NOMO-1 treated with dmso at 0.1 percent for 144 hours (cell line): ENCODE measurements around the gene MLH1.

Experiments used
- DNase-seq: peaks from one replicate; lab custom pipeline; 2025; ENCODE audit not compliant: unreplicated experiment; lab: John Stamatoyannopoulos, UW

Gene MLH1

DNA sequence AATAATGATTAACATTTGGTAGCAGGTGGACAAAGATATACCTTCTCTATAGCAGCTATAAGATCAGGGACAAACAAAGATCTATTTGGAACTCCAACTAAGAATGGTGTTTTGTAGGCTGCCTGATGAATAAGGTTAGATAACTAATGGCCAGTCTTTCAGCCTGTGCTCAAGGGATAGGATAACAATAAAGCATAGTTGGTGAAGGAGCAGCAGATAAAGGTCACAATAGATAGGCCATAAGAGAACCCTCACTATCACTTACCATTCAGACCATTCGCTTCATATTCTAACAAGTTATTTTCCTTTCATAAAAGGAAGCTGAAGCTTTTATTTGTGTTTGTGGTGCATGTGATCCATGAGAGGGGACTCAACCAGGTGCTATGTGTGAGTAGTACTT lies 20.2 kb upstream of the MLH1 start:
- no peak for DNase-seq

DNA sequence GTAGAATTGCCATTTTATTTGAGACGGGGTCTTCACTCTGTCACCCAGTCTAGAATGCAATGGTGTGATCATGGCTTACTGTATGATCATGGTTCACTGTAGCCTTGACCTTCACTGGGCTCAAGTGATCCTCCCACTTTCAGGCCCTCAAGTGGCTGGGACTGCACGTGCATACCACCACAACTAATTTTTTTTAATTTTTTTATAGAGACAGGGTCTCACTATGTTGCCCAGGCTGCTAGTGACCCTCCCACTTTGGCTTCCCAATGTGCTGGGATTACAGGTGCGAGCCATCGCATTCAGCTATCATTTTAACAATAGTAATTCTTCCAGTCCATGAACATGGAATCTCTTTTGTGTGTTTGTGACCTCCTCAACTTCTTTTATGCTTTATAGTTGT lies 12.3 kb upstream of the MLH1 start:
- no peak for DNase-seq

DNA sequence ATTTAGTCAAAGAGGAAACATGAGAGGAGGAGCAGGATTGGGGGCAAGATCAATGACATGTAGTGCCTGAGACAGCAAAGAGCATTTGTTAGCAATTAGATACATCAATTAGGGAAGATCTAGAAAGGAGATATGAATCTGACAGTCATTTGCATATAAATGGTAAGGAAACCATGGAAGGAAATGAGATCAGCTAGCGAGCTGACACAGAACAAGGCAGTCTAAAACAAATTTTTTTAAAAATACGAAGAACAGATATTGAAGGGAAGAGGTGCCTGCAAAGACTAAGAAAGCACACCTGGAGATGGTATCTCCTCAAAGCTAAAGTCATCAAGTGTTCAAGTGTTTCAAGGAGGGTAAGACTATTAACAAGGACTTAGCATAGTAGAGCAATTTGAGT lies 5.0 kb upstream of the MLH1 start:
- DNase-seq = no peak

DNA sequence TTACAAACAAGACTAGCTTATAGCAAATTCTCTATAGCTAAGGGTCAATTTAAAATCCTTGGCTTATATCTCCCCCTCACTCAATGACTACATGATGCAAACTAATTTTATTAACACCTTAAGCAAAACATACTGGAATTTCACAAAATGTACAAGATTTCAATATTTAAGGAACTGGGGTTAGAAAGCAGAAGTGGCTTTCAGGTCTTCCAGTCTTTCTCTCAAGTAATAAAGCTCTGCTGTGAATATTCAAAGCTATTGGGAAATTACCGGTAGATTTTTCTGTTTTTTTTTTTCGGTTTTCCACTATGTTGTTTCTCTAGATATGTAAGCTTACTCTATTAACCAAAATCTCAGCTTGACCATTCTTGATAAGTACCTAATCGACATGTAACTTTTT lies 4.3 kb upstream of the MLH1 start:
- DNase-seq = no peak

DNA sequence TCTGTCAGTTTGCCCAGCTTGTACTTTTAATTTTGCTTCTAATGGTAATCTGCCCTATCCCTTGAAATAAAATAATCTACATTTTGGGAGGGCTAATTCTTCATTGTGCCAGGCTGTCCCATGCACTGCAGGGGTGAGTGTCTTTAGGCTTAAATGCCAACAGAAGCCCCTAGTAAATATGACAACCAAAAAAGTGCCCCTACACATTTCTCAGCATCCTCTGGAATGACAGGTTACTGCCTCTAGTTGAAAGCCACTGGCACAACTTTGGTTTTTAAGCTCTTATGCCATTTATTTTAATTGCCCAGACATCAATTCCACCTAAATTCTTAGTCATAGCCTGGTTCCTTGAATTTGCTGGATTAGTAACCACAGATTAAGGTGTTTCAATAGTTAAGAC lies 3.8 kb upstream of the MLH1 start:
- DNase-seq = no peak

DNA sequence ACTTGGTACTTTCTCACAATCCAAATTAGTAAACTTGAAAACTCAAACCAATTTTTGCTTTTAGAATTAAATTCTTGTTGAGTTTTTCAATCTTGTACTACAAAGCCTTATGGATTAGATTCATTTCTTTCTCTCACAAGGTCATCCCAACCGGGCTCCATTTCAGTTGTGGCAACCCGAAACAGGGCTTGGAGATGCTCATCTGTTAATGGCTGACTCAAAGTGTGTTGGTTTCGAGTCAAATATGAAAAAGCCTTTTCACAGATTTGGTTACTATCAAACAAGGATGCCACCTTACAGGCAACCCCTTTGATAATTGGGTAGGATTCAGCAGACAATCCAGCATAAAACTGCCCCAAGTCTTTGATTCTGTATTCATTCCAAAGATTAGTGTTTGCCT lies 2.2 kb upstream of the MLH1 start:
- DNase-seq = no peak

DNA sequence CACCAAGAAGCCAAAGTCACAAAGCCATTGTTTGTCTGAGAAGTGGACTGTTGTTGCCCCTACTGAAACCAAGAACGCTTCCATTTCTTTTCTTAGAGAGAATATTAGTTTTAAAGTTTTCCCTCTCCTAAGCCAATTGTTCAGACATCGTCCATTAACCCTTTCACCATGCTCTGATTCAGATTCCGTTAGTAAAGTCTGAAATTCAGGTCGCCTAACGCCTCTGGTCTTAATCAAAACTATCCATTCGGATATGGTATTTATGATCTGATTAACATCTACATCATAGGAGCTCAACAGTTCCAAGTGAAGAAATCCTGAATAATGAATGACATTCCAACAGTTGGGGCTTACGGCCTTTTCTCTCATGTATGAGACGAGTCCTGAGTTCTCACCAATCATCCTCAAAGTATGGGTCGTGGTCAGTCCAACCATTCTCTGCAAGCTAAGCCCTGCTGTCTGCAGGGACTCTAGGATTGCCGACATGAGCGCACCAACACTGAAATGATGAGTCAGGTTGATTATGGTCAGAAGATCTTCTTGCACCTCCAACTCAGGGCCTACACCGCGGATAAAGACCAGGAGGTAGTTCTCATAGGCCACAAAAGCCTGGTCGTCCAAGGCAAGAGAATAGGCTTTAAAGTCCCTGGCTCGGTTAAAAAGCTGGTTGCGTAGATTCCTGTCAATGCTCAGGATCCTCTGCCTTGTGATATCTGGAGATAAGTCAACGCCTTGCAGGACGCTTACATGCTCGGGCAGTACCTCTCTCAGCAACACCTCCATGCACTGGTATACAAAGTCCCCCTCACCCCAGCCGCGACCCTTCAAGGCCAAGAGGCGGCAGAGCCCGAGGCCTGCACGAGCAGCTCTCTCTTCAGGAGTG lies 1.2 kb upstream of the MLH1 start:
- DNase-seq = no peak

DNA sequence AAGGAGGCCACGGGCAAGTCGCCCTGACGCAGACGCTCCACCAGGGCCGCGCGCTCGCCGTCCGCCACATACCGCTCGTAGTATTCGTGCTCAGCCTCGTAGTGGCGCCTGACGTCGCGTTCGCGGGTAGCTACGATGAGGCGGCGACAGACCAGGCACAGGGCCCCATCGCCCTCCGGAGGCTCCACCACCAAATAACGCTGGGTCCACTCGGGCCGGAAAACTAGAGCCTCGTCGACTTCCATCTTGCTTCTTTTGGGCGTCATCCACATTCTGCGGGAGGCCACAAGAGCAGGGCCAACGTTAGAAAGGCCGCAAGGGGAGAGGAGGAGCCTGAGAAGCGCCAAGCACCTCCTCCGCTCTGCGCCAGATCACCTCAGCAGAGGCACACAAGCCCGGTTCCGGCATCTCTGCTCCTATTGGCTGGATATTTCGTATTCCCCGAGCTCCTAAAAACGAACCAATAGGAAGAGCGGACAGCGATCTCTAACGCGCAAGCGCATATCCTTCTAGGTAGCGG lies 452 bp upstream of the MLH1 start, which contains the start of gene EPM2AIP1:
EPM2AIP1 (minus strand) TSS at position 326 of the 520 bp plus-strand sequence; CDS start at position 272, 54 bp downstream.
- no peak for DNase-seq

DNA sequence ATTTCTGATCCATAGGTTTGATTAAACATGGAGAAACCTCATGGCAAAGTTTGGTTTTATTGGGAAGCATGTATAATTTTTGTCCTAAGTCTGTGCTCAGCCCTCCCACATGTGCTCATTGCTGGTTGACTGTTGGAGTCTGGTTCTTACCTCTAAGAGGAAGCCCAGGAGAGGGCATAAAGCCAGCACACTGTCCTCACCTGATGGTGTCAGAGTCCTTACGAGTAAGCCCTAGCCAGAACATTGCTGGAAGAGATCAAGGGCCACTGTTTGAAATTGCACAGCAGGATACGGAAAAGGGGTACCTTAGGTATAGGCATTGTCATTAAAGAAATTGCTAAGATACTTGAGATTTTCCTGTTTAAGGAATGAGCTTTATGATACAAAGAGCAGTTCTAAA lies 21.3 kb downstream of the MLH1 start:
- DNase-seq = no peak

DNA sequence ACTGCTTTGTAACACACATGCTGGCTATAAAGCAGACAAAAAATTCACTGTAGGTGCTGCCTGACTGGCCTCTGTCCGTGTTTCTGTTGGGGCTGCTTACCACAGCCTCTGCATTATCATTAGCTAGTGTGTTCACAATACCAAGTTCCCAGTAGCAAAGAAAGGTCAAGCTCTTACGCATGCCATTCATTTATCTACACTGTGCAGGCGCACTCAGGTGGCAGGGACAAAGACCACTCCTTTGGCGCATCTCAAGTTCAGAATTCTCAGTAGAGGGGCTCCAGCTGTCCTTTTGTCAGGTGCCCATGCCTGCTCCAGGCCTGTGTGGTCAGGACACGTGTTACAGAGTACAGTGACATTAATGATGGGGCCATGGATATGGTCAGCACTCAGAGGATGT lies 22.3 kb downstream of the MLH1 start:
- DNase-seq = no peak

DNA sequence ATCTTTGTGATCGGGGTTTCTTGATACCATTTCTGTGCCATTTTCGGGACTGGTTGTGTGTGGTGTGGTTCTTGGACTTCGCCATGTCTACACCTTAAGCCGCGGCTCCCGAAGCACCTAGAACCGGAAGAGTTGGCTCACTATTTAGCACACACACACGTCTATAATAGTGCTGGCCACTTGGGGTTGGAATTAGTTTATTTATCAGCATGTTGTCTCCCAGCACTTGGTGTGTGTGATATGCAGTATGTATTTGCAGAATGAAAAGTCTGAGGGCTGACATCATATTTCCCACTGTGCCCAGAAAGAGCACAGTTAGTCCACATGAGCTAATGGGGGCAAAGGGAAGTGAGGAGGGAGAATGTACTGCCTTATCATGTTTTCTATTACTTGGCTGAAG lies 23.6 kb downstream of the MLH1 start:
- no peak for DNase-seq

DNA sequence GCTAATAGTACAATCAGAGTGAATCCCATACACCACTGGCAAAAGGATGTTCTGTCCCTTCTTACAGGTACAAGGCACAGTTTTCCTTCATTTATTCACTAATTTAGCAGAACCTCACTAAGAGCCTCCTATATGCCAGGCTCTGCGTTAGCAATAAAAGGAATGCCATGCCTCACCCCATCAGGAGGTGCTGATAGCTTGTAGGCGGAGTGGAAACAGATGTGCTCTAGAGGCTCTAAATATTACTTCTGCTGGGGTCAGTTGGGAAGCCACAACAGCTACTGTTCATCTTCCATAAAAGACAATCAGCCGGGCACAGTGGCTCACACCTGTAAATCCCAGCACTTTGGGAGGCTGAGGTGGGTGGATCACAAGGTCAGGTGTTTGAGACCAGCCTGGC lies 24.4 kb downstream of the MLH1 start:
- DNase-seq = no peak

DNA sequence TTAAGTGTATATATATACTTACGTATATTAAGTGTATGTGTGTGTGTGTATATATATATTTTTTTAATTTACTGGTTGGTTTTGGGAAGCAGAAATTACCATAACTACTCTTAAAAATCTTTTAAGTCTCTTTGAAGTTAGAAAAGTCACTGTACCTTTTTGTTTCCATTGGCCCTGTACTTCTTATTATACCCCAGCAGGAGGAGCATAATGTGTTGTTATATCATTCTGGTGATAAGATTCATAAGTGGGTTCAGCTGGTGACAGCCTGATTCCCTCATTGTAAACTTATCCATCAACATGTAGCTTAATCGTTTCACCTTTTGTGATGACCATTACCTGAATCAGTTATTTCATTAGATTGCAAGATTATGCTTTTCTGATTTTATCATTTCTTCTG lies 30.8 kb downstream of the MLH1 start:
- peak; percentile 1 for DNase-seq

DNA sequence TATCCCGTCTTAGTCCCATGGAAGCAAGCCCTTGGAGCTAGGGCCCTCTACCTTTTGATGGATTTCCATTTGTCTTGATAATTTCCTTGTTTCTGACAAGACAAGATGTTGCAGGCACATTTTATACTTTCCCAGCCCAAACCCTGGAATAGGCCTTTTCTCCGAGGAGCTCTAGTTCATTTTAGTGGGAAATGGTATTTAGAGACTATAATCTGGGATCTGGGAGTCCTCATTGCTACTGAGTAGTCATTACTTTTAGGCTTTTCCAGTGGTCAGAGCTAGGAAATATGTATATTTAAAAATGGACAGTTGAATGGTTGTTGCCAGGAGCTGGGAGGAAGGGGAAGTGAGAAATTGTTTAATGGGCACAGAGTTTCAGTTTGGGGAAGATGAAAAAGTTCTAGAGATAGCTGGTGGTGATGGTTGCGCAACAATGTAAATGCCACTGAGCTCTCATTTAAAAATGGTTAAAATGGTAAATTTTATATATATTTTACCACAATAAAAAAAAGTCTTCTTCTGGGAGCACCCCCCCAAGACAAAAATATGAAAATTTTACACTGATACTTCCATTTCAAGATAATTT lies 31.6 kb downstream of the MLH1 start:
- peak; percentile 73 for DNase-seq

DNA sequence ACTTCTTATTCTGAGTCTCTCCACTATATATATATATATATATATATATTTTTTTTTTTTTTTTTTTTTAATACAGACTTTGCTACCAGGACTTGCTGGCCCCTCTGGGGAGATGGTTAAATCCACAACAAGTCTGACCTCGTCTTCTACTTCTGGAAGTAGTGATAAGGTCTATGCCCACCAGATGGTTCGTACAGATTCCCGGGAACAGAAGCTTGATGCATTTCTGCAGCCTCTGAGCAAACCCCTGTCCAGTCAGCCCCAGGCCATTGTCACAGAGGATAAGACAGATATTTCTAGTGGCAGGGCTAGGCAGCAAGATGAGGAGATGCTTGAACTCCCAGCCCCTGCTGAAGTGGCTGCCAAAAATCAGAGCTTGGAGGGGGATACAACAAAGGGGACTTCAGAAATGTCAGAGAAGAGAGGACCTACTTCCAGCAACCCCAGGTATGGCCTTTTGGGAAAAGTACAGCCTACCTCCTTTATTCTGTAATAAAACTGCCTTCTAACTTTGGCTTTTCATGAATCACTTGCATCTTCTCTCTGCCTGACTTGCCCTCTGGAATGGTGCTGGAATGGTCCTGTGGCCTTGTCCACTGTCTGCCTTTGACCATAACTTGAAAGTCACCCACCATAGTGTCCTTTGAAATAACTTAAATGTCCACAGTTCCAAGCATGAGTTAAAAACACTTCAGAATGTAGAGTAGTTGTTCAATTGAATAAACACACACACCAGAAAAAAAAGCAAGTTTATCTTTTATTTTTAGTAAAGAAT lies 32.4 kb downstream of the MLH1 start:
- DNase-seq = no peak

DNA sequence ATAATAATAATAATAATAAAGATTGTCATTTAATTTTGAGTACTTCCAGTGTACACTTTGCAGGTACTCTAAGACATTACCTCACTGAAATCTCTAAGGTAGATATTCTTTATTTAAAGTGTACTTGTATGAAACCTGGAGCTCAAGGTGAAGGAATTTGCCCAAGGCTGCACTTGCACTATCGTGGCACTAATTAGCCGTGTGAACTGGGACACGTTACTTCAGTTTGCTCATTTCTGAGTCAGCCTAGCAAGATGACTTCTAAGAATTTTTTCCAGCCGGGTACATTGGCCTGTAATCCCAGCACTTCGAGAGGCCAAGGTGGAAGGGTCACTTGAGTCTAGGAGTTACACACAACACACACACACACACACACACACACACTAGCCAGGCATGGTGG lies 33.5 kb downstream of the MLH1 start:
- DNase-seq = no peak

DNA sequence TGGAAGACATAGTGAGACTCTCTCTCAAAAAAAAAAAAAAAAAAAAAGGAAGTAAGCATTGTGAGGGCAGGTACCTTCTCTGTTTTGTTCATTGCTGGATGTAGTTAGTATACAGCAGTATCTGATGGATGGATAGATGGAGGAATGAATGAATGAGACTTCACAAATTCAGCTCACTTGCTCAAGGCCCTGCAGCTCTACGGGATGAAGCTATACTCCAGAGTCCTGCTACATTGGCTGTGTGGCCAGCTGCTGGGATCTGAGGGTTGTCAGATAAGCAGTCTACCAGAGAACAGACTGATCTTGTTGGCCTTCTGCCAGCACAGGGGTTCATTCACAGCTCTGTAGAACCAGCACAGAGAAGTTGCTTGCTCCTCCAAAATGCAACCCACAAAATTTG lies 35.0 kb downstream of the MLH1 start:
- DNase-seq = no peak

DNA sequence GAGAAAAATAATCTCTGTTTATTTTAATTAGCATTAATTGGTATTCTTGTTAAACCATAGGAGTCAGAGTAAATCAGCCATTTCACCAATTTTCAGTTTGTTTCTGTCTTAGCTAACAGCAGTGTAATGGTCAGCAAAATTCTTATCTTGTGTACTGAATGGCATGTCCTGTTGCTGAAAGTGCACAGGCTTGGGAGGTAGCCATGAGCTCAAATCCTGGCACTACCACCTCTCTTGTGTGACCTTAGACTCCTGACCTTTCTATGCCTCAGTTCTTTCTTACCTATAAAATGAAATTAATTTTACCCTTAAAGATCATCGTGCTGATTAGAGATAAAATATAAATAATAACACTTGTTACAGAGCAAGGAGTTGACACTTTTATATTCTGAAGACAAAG lies 35.8 kb downstream of the MLH1 start:
- no peak for DNase-seq

DNA sequence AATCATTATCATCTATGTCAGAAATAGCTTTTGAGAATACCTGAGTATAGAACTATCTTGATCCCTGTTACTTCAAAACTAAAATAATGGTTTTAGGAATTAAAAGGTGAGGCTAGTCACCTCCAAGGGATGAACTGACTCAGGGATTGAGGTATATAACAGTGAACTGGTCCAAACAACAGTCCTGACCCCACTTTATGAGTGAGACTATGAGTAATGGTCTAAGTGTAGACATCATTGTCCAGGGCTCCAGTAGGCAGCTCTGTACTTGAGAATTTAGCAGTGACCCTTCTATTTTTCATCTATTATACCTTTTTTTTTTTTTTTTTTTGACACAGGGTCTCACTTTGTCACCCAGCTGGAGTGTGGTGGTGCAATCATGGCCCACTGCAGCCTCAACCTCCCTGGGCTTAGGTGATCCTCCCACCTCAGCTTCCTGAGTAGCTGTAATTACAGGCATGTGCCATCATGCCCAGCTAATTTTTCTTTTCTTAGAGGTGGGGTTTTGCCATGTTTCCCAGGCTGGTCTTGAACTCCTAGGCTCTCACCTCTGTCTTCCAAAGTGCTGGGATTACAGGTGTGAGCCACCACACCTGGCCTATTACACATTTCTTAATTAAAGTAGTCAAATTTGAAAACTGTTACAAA lies 36.3 kb downstream of the MLH1 start:
- no peak for DNase-seq

DNA sequence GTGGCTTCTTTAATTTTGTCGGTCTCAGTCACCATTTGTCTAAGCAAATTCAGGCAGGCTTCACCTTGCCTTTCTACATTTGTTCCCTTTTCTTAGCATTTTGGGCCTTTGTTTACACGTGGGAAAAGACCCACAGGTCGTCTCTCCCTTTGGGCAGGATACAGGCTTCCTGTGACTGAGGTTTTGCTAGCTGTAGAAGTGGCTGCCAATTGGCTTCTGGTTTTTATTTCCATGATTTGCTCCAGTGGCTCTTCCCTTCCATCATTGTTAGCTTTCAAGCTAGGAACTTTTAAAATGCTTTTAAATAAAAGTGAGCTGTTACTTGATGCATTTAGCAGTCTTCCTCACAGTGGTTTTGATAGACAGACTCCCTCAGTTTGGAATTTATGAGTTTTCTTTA lies 37.3 kb downstream of the MLH1 start:
- no peak for DNase-seq

DNA sequence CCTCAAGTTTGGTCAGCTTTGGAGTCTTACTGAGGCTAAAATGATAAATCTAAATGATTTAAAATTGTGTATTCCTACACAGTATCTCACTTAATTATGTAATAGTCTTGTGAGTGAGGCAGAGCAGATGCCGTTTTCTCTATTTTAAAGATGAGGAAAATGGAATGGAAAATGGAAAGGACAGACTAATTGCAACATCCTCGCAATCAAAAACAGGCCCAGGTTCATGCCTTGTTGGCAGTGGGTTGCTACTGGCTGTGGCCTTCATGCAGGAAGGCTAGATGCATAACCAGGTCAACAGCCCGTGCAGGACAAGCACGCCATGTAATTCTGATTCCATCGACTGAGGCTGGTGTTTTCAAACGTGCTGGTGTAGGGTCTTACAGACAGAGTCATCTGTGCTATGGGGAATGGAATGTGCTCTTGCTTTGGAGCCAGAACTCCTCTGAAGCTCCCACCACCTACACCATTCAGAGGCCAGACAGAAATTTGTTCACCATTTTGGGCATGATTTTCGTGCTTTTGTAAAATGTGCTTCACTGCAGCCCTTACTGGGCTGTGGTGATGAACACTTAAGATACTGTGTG lies 37.9 kb downstream of the MLH1 start:
- no peak for DNase-seq
